HG02588 (cell line): Measurements from ENCODE around the gene MAPK13.
"Not testable (repeated sequence)": the region's sequence is repeated elsewhere in the genome, so short reads cannot be mapped to it uniquely, and the experiment has no call there.

Experiments used
- ATAC-seq: cut with Tn5 transposase; IDR thresholded peaks from one replicate; pipeline ENCODE4 v1.9.1; 2021; ENCODE audit warnings: mild to moderate bottlenecking, moderate library complexity; ENCODE audit not compliant: unreplicated experiment

The MAPK13 gene

DNA sequence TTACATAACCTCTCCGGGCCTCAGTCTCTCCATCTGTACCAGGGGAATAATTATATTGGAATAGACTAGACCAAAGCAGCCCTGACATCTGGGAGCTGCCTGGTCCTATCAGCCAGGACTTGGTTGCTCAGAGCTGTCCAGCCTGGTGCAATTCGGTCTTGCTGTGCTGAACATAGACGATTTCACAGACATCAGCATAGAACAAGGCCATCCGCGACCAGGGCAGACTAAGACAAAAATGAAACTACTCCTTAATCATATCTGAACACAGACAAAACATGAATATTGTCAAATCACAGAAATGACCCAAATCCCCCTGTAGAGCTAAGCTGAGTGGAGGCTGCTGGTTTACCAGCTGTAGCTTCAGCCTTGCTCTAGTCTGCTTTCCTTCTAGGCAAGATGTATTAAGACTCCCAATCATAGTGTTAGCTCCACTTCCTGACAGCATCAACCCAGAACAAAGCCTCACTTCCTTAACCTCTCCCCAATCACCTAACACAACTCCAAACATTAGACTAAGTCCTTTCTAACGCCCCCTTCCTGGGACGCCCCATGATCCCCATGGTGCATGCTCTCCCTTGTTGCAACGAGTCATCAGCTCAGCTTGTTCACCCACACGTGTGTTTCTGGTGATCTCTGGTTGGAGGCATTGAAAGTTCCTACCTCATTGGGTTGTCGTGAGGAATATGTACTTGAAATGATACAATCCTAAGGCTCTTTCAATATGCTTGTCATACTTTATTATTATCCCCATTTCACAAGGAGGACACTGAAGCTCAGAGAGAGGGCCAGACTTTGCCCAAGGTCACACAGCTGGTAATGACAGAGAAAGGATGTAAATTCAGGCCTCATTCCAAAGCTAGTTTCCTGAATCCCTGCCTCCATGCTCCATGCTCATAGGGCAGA lies 3.5 kb upstream of the MAPK13 start:
- ATAC-seq = no peak

DNA sequence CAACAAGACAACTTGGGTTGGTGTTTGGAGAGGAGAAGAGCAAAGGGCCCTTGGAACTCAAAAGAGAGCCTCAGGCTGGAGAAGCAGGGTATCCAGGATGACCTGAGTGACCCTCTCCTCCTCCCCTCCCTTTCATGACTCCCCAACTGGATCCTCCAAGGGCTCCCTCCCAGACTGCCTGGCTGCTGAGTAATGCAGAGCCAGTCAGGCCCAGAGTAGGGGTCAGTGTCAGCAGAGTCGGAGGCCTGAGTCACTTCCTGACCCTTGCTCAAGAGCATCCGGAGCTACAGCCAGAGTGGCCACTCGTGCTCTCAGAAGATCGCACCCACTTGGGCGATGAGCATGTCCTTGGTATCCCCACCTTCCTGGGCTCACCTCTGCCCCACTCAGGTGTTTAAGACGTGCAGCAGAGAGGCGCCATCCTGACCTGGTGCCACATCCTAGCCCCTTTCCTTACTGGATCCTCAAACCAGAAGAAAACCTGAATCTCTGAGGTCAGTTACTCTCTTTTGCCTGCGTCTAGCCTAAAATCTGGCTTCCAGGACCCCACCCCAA lies 2.8 kb upstream of the MAPK13 start:
- no peak for ATAC-seq

DNA sequence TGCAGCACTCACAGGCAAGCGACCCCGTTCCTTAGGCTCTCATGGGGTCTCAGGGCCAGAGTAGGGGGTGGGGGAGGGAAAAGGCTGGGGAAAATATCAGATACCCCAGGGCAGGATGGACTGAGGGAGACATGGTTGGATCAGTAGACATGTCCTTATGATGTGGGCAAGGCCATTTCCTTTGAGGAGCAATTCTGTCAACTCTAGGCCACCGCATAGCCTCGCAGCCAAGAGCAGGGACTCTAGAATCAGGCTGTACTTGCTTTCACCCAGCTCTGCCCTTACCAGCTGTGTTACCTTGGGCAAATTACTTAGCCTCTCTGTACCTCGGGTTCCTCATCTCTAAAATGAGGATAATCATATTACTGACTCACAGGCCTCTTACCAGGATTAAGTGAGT lies 2.2 kb upstream of the MAPK13 start:
- no peak for ATAC-seq

DNA sequence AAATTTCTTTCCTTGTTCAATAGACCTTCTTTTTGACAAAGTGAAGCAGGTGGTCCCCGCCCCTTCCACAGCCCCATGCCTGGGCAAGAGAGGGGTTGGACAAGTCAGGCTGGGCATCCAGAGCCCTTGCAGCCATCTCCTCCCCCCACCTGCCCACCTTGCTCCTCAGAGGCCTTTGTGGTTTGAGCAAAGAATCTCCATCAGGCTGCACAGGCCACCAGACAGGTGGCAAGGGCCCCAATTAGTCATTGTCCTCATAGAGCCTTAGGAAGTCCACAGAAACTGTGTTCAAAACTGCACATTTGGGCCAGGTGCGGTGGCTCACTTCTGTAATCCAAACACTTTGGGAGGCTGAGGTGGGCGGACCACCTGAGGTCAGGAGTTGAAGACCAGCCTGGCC lies 1.5 kb upstream of the MAPK13 start:
- no peak for ATAC-seq

DNA sequence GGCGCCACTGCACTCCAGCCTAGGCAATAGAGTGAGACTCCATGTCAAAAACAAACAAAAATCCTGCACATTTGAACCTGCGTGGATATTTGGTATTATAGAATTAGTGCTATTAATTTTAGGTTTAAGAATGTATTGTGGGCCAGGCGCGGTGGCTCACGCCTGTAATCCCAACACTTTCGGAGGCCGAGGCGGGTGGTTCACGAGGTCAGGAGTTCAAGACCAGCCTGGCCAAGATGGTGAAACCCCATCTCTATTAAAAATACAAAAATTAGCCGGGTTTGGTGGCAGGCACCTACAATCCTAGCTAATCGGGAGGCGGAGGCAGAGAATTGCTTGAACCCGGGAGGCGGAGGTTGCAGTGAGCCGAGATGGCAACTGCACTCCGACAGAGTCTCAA lies 979 bp upstream of the MAPK13 start:
- ATAC-seq = not testable (repeated sequence)

DNA sequence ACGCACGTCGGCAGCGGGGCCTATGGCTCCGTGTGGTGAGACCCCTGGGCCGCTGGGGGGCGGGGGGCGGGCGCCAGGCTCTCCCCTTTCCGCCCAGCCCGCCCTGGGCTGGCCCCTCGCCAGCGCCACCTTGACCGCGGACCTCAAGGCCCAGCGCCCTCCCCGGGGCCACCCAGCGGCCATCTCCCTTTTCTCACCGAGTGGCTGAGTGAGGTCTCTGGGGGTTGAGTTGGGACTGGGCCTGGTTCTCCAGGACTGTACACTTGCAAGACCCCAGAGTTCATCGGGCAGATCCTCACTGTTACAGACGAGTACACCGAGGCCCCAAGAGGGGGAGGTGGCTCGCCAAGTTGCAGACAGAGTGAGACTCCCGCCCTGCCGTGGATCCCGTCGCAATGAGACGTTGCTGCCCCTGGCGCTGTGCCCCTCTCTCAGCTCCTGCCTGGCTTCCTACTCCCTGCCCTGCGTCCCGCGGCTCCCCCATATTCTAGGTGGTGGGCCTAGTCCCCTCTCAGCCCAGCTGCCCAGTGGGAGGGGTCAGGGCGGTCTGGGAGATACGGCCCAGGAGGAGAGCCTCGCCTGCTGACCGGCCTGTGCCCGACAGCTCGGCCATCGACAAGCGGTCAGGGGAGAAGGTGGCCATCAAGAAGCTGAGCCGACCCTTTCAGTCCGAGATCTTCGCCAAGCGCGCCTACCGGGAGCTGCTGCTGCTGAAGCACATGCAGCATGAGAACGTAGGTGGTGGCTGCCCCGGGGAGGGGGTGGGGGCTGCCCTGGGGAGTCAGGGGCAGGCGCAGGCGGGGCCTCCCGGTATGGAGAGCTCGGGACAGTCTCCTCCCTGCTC lies 576 bp downstream of the MAPK13 start:
- peak; percentile 36 for ATAC-seq

DNA sequence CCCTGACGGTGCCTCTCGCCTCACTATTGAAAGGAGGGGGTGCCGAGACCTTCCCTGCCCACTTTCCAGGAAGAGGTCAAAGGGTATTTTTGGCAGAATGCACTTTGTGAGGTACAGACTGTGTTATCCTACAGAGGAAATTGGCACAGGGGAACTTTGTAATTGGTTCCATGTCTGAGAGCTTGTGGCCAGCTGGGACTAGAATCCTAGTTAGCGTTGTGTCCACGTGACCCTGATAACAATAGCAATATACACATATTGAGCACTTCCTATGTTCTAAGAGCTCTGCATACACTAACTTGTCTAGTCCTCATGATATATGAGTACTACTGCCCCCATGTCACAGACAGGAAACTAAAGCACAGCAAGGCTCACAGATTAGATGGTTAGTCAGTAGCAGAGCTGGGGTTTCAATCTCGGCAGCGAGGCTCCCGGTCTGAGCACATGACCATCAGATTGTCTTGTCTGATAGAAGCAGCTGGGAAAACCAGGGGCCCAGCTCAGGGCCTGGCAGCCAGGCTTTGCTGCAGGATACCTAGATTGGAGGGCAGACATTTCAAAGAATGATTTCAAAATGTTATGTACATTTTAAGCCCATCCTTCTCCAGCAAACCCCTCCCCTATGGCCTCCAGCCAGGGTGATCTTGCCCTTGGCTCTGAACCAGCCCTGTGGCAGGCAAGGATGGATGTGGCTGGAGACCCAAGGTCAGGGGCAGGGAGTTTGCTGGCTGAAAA lies 1.4 kb downstream of the MAPK13 start:
- ATAC-seq = peak; percentile 79

DNA sequence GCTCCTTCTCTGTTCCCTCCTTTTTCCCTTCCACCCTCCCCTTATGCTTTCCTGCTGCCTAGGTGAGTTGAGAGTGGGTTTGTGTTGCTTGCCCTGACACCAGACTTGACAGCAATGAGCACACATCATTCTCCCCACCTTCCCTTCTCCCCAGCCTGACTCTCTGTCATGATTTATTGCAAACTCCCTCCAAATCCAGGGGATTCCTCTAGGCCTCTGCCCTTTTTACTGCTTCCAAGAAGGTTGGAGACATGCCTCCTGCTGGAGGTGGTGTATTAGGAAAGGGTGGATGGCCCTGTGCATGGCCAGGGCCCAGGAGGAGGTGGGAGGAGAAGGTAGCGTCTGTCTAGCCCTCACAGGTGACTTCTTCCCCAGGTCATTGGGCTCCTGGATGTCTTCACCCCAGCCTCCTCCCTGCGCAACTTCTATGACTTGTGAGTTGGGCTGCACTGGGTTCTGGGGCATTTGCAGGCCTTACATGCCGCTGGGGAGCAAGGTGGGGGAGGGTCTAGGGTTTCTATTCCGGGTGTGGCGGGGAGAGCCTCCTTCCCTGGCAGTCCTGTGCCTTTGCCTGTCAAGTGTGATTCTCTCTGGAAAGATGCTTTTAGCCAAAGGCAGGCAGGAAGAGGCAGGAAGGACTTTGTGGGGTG lies 2.1 kb downstream of the MAPK13 start:
- no peak for ATAC-seq

DNA sequence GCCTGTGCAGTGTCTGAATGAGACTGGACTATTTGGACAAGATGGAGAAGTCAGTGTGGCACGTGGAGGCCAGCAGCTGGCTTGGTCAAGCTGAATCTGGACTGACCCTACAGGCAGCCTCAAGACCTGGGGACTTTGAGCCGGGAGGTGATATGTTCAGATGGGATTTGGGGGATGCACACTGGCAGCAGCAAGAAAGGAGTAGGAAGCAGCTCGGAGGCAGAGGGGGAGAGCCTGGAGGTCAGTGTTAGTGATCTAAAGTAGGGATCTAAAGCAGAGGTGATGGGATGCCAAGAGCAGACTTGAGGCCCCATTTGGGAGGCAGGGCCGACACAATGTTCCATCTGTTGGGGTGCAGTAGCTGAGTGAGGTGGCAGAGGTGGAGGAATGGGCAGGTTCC lies 2.8 kb downstream of the MAPK13 start:
- ATAC-seq = no peak

DNA sequence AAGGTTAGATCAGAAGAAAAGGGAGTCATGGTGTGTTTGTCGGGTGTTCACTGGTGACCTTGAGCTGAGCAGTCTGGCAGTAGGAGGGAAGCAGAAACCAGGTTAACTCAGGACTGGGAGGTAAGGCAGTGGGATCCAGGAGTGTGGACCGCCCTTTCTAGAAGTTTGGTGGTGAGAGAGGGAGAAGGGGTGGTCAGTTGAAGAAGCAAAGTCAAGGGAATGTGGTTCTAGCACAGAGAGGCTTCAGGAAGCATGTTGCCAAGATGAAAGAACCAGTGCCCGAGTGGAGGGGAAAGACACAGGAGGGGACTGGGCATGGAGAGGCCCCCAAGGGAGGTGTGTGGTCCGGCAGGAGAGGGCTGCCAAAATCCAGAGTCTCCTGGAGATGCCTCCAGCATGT lies 3.6 kb downstream of the MAPK13 start:
- ATAC-seq = no peak

DNA sequence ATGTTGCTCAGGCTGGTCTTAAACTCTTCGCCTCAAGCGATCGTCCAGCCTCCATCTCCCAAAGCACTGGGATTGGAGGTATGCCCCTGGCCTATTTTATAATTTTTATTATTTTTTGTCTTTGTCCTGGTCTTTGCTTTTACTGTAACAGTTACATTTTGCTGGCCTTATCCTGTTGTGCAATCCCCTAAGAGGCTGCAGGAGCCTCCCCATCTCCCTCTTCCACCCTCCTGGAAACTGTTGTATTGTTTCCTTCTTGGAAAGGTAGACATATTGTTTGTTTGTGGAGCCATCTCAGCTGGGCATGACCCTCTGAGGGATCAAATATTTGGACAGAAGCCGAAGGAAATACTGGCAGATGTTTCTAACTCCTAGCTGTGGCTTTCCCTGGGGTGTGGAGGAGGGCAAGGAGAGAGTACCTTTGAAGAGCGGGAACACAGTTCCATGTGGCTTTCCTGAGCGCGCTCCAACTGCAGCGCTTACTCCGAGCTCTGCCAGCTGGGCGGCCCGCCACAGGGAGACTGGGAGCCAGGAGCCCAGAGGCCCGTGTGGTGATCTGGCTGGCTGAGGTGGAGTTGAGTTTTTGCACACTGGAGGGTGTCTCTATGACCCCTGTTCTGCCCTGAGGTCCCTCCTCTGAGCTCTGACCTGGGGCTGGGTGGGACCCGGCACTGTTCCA lies 4.9 kb downstream of the MAPK13 start:
- ATAC-seq = no peak

DNA sequence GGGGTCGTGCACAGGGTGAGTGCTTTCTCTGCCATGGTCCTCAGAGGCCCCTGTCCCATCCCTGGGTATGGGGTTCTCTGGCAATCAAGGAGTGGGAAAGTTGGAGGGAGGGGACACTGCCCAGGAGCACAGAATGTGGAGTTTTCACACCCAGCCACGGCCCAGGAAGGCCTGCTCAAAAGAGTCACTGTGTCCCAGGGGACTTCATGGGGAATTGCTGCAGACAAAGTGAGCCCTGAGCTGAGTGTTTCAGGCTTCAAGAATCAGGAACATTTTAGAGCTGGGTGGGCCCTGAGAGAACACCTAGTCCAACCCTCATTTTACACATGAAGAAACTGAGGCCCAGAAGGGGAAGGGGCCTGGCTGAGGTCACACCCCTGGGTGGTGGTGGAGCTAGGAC lies 5.7 kb downstream of the MAPK13 start:
- ATAC-seq = no peak

DNA sequence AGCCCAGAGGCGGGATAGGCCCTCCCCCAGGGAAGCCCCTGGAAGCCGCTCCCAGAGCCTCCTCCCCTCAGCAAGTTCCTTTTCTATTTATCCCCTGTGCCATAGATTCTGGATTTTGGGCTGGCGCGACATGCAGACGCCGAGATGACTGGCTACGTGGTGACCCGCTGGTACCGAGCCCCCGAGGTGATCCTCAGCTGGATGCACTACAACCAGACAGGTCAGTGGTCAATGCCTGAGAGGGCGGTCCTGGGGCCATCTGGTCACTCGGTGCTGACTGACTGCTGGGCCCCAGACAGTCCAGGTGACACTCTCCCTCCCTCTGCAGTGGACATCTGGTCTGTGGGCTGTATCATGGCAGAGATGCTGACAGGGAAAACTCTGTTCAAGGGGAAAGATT lies 6.2 kb downstream of the MAPK13 start:
- ATAC-seq = no peak

DNA sequence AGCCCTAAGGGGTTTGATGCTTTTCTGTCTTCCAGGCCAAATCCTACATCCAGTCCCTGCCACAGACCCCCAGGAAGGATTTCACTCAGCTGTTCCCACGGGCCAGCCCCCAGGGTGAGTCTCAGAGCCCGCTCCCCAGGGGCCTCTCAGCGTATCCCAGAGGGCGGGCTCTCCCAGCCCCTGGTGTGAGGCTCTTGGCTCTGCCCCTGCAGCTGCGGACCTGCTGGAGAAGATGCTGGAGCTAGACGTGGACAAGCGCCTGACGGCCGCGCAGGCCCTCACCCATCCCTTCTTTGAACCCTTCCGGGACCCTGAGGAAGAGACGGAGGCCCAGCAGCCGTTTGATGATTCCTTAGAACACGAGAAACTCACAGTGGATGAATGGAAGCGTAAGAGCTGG lies 8.4 kb downstream of the MAPK13 start:
- ATAC-seq = no peak

DNA sequence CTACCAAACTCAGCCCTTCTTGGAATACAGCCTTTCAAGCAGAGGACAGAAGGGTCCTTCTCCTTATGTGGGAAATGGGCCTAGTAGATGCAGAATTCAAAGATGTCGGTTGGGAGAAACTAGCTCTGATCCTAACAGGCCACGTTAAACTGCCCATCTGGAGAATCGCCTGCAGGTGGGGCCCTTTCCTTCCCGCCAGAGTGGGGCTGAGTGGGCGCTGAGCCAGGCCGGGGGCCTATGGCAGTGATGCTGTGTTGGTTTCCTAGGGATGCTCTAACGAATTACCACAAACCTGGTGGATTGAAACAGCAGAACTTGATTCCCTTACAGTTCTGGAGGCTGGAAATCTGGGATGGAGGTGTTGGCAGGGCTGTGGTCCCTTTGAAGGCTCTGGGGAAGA lies 9.1 kb downstream of the MAPK13 start:
- ATAC-seq = no peak

DNA sequence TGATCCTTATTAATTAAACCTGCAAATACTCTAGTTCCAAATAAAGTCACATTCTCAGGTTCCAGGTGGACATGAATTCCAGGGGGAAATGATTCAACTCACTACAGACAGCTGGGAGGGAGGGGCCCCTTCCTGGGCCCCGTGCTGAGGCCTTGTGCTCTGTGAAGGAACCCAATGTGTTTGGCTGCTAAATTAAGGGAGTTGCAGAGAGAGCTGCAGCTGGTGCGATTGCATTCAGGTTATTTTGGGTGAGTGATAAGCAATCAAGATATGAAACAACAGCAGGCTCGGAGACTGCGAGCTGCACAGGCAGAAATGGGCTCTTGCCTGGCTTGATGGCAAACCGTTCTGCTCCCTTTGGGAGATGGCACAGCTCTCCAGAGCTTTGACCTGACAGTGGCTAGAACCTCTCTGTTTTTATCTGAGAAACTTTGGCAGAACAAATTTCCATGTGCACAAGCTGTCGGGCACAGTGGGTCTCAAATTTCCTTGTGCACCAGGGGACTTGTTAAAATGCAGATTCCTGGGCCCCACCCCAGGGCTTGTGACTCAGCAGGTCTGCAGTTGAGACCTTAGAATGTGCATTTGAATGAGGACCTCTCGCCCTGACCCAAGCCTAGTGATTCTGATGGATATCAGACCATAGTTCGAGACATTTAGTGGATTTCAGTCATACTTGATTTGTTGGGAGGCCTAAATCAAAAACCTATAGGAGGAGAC lies 9.8 kb downstream of the MAPK13 start:
- no peak for ATAC-seq

DNA sequence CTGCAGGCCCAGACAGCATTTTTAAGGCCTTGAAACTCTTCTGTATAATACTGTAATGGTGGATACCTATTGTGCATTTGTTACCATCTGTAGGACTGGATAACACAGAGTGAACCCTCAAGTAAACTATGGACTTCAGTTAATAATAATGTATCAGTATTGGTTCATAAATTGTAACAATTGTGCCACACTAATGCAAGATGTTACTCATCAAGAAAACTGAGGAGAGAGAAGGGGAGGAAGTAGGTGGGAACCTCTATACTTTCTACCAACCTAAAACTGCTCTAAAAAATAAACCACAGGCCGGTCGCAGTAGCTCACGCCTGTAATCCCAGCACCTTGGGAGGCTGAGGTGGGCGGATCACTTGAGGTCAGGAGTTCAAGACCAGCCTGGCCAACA lies 10.8 kb downstream of the MAPK13 start:
- ATAC-seq = no peak

DNA sequence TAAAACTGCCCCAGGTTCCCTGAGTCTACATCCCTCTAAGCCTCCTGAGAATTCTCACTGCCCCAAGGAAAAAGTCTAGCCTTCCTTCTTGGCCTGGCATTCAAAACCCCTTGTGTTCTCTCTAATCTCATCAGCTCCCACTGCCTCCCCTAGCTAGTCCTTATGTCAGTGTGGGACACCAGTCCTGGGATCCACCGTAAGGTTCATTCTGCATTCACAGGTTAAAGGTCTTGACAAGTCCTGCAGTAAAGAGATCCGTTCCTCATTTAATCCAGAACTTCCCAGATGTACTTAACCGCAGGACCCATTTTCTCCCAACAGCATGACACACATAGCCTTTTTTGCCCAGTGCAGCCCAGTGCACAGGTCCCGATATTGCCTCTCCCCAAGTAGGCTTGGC lies 11.6 kb downstream of the MAPK13 start:
- ATAC-seq = no peak
